Measurements from ENCODE around the gene AHCYL1.

The AHCYL1 gene

DNA sequence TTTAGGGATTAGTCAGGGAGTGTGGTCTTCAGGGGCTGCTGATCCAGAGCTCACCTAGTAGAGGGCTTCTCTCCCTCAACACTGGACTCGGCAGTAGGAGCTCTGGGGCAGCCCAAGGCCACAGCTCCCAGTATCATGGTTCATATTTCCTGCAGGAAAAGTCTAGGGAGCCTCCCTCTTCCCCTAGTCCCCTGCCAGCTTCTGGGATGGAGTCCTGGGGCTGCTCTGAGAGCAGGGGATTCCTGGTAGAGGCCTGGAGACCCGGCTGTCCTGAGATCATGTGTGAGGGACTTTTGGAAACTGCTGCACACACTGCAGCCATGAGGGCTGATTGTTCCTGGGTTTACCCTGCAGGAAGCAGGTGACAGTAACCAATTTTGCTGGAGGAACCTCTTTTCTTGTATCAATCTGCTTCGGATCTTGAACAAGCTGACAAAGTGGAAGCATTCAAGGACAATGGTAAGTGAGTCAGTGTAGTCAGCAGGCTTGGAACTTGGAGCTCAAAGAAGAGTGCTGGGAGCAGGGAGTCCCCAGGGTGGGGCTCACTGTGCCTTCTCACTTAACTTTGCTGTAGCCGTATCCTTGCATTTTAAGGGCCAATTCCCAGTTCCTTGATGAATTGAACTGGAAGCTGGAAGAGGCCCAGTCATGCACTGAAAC is 66.2 kb downstream of the AHCYL1 start:
- Histone ChIP-seq H3K4me3 (replicated peaks; ENCODE audit: insufficient read depth, low read length) (no peak overlapping the region), H3K27ac (replicated peaks) (no peak overlapping the region), H3K27me3 (ENCODE audit: insufficient read depth, poor library complexity, severe bottlenecking) (no peaks in the 10 kb centered on the region)
- DNase-seq (ENCODE audit: low read depth in 1 of 2, low spot score in 1 of 2): no peak
- TF ChIP-seq, protein P1, sequence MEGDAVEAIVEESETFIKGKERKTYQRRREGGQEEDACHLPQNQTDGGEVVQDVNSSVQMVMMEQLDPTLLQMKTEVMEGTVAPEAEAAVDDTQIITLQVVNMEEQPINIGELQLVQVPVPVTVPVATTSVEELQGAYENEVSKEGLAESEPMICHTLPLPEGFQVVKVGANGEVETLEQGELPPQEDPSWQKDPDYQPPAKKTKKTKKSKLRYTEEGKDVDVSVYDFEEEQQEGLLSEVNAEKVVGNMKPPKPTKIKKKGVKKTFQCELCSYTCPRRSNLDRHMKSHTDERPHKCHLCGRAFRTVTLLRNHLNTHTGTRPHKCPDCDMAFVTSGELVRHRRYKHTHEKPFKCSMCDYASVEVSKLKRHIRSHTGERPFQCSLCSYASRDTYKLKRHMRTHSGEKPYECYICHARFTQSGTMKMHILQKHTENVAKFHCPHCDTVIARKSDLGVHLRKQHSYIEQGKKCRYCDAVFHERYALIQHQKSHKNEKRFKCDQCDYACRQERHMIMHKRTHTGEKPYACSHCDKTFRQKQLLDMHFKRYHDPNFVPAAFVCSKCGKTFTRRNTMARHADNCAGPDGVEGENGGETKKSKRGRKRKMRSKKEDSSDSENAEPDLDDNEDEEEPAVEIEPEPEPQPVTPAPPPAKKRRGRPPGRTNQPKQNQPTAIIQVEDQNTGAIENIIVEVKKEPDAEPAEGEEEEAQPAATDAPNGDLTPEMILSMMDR (IDR thresholded peaks at IDR 0.05; ENCODE audit: insufficient read depth, low read length): no peak
- TF ChIP-seq SPI1 (IDR thresholded peaks at IDR 0.05; ENCODE audit: borderline replicate concordance, low read depth): no peak
- TF ChIP-seq POLR2AphosphoS5 (IDR thresholded peaks at IDR 0.05; ENCODE audit: low read depth): no peak
- TF ChIP-seq, protein P2, sequence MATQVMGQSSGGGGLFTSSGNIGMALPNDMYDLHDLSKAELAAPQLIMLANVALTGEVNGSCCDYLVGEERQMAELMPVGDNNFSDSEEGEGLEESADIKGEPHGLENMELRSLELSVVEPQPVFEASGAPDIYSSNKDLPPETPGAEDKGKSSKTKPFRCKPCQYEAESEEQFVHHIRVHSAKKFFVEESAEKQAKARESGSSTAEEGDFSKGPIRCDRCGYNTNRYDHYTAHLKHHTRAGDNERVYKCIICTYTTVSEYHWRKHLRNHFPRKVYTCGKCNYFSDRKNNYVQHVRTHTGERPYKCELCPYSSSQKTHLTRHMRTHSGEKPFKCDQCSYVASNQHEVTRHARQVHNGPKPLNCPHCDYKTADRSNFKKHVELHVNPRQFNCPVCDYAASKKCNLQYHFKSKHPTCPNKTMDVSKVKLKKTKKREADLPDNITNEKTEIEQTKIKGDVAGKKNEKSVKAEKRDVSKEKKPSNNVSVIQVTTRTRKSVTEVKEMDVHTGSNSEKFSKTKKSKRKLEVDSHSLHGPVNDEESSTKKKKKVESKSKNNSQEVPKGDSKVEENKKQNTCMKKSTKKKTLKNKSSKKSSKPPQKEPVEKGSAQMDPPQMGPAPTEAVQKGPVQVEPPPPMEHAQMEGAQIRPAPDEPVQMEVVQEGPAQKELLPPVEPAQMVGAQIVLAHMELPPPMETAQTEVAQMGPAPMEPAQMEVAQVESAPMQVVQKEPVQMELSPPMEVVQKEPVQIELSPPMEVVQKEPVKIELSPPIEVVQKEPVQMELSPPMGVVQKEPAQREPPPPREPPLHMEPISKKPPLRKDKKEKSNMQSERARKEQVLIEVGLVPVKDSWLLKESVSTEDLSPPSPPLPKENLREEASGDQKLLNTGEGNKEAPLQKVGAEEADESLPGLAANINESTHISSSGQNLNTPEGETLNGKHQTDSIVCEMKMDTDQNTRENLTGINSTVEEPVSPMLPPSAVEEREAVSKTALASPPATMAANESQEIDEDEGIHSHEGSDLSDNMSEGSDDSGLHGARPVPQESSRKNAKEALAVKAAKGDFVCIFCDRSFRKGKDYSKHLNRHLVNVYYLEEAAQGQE (IDR thresholded peaks at IDR 0.05; ENCODE audit: insufficient replicate concordance, low read depth): no peak
- no peak for TF ChIP-seq GABPA (IDR thresholded peaks at IDR 0.05; ENCODE audit: low read depth)

DNA sequence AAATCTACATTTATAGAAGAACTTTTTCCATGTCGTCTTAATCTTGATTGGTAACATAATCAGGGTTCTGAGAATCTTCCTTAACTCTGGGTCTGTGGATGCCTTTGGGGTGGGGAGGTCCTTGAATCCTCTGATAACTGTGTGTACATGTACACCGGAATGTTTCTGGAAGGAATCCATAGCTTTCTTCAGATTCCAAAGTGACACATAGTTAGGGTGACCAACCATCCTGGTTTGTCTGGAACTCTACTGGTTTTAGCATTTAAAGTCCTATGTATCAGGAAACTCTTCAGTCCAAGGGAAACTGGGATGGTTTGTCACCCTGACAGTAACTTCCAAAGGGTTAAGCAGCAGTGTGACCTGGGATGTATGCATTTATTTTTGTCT is 66.7 kb downstream of the AHCYL1 start:
- DNase-seq (ENCODE audit: low read depth in 1 of 2, low spot score in 1 of 2): no peak
- no peak overlapping the region for H3K4me3 ChIP-seq (replicated peaks; ENCODE audit: insufficient read depth, low read length)
- H3K27ac ChIP-seq (replicated peaks): no peak overlapping the region
- no peaks in the 10 kb centered on the region for H3K27me3 ChIP-seq (ENCODE audit: insufficient read depth, poor library complexity, severe bottlenecking)
- no peak for TF ChIP-seq GABPA (IDR thresholded peaks at IDR 0.05; ENCODE audit: low read depth)
- TF ChIP-seq, protein P1 (IDR thresholded peaks at IDR 0.05; ENCODE audit: insufficient read depth, low read length): no peak
- TF ChIP-seq, protein P2 (IDR thresholded peaks at IDR 0.05; ENCODE audit: insufficient replicate concordance, low read depth): no peak
- TF ChIP-seq SPI1 (IDR thresholded peaks at IDR 0.05; ENCODE audit: borderline replicate concordance, low read depth): no peak
- no peak for TF ChIP-seq POLR2AphosphoS5 (IDR thresholded peaks at IDR 0.05; ENCODE audit: low read depth)

DNA sequence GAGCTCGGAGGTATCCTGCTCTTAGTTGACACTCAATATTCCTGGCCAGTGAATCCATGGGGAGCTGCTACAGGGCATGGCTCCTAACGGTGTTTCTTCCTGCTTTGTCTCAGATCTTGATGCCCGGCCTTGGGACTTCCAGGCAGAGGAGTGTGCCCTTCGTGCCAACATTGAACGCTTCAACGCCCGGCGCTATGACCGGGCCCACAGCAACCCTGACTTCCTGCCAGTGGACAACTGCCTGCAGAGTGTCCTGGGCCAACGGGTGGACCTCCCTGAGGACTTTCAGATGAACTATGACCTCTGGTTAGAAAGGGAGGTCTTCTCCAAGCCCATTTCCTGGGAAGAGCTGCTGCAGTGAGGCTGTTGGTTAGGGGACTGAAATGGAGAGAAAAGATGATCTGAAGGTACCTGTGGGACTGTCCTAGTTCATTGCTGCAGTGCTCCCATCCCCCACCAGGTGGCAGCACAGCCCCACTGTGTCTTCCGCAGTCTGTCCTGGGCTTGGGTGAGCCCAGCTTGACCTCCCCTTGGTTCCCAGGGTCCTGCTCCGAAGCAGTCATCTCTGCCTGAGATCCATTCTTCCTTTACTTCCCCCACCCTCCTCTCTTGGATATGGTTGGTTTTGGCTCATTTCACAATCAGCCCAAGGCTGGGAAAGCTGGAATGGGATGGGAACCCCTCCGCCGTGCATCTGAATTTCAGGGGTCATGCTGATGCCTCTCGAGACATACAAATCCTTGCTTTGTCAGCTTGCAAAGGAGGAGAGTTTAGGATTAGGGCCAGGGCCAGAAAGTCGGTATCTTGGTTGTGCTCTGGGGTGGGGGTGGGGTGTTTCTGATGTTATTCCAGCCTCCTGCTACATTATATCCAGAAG is 69.2 kb downstream of the AHCYL1 start:
- DNase-seq (ENCODE audit: low read depth in 1 of 2, low spot score in 1 of 2): peak in 1 of 2 experiments; percentile 51
- no peak for TF ChIP-seq SPI1 (IDR thresholded peaks at IDR 0.05; ENCODE audit: borderline replicate concordance, low read depth)
- TF ChIP-seq, protein P1 (IDR thresholded peaks at IDR 0.05; ENCODE audit: insufficient read depth, low read length): peak; percentile 99
- Histone ChIP-seq H3K27ac (replicated peaks) (no peak overlapping the region), H3K4me3 (replicated peaks; ENCODE audit: insufficient read depth, low read length) (no peak overlapping the region), H3K27me3 (ENCODE audit: insufficient read depth, poor library complexity, severe bottlenecking) (no peaks in the 10 kb centered on the region)
